Brain microvascular endothelial cell (primary cell): Measurements from ENCODE around the gene PLA2G4C.

Experiments
- DNase-seq: peaks from one replicate; pipeline ENCODE4 v3.0.0-alpha.2; 2020
- H3K27ac ChIP-seq: fragments of 250-450 bp; sonication (Bioruptor Pico); 2 replicates; pipeline ENCODE4 v1.5.1; 2020; ENCODE audit warnings: mild to moderate bottlenecking, moderate library complexity
- H3K27me3 ChIP-seq: fragments of 250-450 bp; sonication (Bioruptor Pico); replicated peaks from 2 replicates; pipeline ENCODE4 v1.5.1; 2020; ENCODE audit warnings: mild to moderate bottlenecking
- H3K36me3 ChIP-seq: fragments of 250-450 bp; sonication (Bioruptor Pico); replicated peaks from 2 replicates; pipeline ENCODE4 v1.5.1; 2020; ENCODE audit warnings: mild to moderate bottlenecking
- H3K4me3 ChIP-seq: 2 replicates; pipeline ENCODE4 v1.5.1; 2011; ENCODE audit warnings: low read depth, mild to moderate bottlenecking, control low read depth, low read length, moderate library complexity
- CTCF ChIP-seq: IDR thresholded peaks from 2 replicates; pipeline ENCODE4 v1.5.1; 2011; ENCODE audit warnings: low read depth, mild to moderate bottlenecking, moderate library complexity, low read length, control low read depth, inconsistent platforms; ENCODE audit errors: missing control alignments
- in situ Hi-C: cut with HindIII; loops from 2 replicates; pipeline ENCODE4 v1.10.0; 2017; ENCODE audit warnings: low sequenced_read_pairs, low pct_ligation_motif_present

Gene PLA2G4C

DNA sequence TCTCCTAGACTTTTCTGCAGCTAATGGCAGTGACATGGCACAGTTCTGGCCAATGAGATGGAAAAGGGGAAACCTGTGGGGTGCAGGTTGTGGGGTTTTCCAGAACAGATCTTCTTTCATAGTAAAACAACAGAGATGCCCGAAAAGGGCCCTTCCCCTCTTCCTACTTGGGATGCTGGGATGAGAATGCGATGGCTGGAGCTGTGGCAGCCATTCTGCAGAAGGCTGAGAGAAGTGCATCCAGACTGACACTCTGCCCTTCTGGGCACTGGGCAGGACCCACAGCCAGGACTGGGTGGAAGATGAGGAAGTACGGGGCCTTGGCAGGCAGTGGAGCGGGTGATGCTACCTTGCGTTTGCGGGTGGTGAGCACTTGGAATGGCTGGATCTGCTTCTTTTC is 16.9 kb upstream of the PLA2G4C start:
- no peak for DNase-seq
- Histone ChIP-seq H3K27me3 (no peaks in the 10 kb centered on the region), H3K4me3 (no peak overlapping the region), H3K27ac (no peak overlapping the region), H3K36me3 (no peaks in the 10 kb centered on the region)
- in situ Hi-C loops = no loop called here
- TF ChIP-seq CTCF = no peak

DNA sequence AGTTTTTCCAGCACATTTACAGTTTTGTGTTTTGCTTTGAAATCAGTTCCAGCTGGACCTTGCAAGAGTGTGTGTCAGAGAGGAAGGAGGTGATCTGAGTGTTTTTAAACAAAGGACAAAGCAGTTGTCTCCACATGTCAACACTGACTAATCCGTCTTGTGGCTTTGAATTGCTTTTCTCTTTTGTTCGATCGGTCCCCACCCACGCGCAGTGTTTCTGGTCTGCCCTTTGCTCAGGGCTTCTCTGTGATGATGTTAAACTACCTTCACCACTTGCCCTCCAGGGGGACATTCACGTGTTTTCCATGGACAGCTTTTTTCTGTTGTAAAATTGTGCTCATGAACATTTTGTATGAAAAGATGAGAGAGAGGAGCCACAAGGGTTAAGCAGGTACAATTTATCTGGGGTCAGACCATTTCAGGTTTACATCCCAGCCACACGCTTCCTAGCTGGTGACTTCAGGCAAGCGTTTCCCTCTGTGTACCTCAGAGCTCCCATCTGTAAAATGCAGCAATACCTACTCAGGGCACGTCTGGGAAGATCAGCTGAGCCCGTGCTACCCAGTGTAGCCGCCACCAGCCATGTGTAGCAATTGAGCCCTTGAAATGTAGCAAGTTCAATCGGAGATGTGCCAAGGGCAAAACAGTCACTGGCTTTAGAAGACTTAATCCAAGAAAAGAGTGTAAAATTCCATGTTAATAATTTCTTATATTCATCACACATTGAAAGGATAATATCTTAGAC is 13.5 kb upstream of the PLA2G4C start:
- H3K36me3 ChIP-seq = no peaks in the 10 kb centered on the region
- peak overlapping the region; percentile 48 for H3K27ac ChIP-seq
- no peak overlapping the region for H3K4me3 ChIP-seq
- peak; percentile 63 for TF ChIP-seq CTCF
- in situ Hi-C loops = no loop called here
- peak; percentile 67 for DNase-seq
- no peaks in the 10 kb centered on the region for H3K27me3 ChIP-seq

DNA sequence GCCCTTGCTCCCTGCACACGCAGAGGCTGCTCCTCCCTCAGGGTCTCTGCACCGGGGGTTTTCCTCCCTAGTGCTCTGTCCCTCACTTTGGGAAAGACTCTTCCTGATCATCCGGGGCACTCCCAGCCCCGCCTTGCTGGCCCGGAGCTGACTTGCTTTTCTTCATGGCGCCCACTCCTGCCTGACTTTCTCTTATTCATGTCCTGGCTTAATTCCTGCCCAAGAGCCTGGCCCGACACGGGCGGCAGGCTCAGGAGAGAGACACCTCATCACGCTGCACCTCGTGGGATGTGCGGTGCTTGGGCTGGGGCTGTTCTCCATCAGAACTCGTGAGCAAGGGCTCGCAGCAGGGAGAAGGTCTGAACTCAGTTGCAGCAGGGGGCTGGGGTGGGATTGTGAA is 11.8 kb upstream of the PLA2G4C start:
- Histone ChIP-seq H3K36me3 (no peaks in the 10 kb centered on the region), H3K4me3 (no peak overlapping the region), H3K27me3 (no peaks in the 10 kb centered on the region), H3K27ac (no peak overlapping the region)
- TF ChIP-seq CTCF = no peak
- no peak for DNase-seq
- in situ Hi-C loops = no loop called here

DNA sequence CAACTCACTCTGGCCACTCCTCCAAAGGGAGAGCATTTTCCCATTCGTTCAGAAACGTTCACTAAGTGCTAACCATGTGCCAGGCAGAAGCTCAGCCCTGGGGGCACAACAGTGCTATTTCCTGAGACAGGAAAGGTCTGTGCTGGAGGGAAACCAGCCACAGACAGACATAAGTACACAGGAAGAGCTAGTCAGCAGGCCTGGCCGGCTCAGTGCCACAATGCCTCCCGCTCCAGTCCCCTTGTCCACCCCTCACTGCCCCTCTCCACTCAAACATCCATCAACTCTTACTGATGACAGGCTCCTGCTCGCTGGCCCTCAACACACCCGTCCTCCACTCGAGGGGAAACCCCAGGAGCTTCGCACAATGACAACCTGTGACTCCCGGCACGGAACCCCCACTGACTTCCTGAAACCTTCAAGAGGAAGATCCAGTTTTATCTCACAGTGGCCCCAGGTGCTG is 11.3 kb upstream of the PLA2G4C start:
- Histone ChIP-seq H3K4me3 (no peak overlapping the region), H3K36me3 (no peaks in the 10 kb centered on the region), H3K27ac (no peak overlapping the region), H3K27me3 (no peaks in the 10 kb centered on the region)
- in situ Hi-C loops = no loop called here
- no peak for TF ChIP-seq CTCF
- DNase-seq = no peak

GRCh38 chr19:48121066-48121465 is 10.4 kb upstream of the PLA2G4C start:
- TF ChIP-seq CTCF = no peak
- in situ Hi-C loops = no loop called here
- no peak overlapping the region for H3K4me3 ChIP-seq
- H3K36me3 ChIP-seq = no peaks in the 10 kb centered on the region
- no peak for DNase-seq
- no peaks in the 10 kb centered on the region for H3K27me3 ChIP-seq
- no peak overlapping the region for H3K27ac ChIP-seq

DNA sequence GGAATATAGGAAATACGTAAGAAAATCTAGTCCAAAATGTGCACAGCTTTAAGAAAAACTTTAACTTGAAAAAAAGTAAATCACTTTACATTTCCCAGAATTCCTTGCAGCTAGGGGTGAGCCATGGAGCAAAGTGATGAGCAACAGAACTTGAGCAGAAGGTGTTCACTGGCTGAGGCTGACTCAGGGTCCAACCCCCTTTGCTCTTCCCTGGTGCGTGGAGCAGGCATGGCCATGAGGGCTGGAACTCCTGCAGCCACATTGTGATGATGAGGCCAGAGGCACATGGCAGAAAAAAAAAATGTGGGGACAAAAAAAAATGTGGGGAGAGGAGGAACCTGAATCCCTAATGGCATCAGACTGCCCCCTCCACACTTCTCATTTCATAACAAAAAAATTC is 9.9 kb upstream of the PLA2G4C start:
- in situ Hi-C loops = no loop called here
- peak; percentile 3 for DNase-seq
- TF ChIP-seq CTCF = no peak
- Histone ChIP-seq H3K27ac (no peak overlapping the region), H3K36me3 (no peaks in the 10 kb centered on the region), H3K27me3 (no peaks in the 10 kb centered on the region), H3K4me3 (no peak overlapping the region)
